ENCODE data around the gene HMX1. TPM values are rescaled to one million over a fixed set of nuclear protein-coding genes. Genes with fewer than 3 reads are reported as not detected.

The HMX1 gene
- total RNA-seq, 2 experiments from 2014 or later, result not detected

DNA sequence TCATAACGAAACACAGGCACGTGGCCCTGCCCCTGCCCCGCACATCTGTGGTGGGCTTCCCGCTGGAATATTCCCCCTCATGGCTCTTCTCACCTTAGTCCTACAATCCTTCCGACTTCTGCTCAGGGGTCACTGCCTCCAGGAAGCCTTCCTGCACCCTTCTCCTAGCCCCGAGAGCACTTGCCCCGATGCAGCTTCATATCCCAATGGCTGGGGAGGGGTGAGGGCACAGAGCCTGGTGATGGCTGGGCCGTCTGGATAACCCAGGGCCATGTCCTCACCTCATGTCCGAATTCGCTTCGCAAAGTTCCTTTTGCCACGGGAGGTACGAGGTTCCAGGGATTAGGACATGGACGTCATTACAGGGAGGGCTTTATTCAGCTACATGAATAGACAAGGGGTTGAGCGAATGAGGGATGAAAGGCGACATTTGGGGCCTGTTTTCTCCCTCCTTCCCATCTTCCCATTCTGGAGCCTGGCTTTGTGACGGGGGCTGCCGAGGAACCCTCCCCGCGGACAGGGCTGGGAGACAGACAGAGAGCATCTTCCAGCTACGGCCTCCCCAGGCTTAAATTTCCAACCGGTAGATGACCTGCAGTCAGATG, 35.5 kb upstream of the HMX1 start:
- ChIA-PET CTCF (no interaction called here), POLR2A (no interaction called here)
- H3K4me3 Mint-ChIP-seq, result no peak overlapping the region
- no peak overlapping the region for H3K27ac Mint-ChIP-seq
- H3K4me1 Mint-ChIP-seq (ENCODE audit: low read depth), result no peaks in the 10 kb centered on the region
- H3K9me3 Mint-ChIP-seq, result peaks cover under 1% of the 10 kb centered on the region
- no peak for DNase-seq
- no peaks in the 10 kb centered on the region for H3K36me3 Mint-ChIP-seq
- no peaks in the 10 kb centered on the region for H3K27me3 Mint-ChIP-seq
- intact Hi-C loops (cut with micrococcal nuclease), result no loop called here

DNA sequence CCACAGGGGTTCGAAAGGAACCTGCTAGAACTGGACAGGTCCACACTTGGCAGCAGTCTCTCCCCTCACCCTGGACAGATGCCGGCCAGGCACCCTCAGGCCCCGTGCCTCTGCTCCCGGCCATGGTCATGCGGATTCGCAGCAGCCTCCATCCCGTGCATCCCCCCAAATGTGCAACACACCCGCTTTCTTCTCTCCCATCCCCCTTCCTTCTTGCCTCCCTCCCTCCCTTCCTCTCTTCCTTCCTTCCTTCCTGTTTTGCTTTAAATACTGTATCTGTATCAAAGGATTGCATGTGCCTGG, 35.0 kb upstream of the HMX1 start:
- Mint-ChIP-seq H3K36me3 (no peaks in the 10 kb centered on the region), H3K27me3 (no peaks in the 10 kb centered on the region), H3K4me3 (no peak overlapping the region), H3K27ac (no peak overlapping the region), H3K9me3 (peaks cover 6% of the 10 kb centered on the region), H3K4me1 (ENCODE audit: low read depth) (no peaks in the 10 kb centered on the region)
- POLR2A ChIA-PET, result no interaction called here
- CTCF ChIA-PET, result interaction anchor here (1.5 kb wide), 1 partner anchor 11 kb away, joined by 3 read pairs; no protein-coding TSS in a partner anchor
- intact Hi-C loops (cut with micrococcal nuclease), result no loop called here
- DNase-seq, result no peak

DNA sequence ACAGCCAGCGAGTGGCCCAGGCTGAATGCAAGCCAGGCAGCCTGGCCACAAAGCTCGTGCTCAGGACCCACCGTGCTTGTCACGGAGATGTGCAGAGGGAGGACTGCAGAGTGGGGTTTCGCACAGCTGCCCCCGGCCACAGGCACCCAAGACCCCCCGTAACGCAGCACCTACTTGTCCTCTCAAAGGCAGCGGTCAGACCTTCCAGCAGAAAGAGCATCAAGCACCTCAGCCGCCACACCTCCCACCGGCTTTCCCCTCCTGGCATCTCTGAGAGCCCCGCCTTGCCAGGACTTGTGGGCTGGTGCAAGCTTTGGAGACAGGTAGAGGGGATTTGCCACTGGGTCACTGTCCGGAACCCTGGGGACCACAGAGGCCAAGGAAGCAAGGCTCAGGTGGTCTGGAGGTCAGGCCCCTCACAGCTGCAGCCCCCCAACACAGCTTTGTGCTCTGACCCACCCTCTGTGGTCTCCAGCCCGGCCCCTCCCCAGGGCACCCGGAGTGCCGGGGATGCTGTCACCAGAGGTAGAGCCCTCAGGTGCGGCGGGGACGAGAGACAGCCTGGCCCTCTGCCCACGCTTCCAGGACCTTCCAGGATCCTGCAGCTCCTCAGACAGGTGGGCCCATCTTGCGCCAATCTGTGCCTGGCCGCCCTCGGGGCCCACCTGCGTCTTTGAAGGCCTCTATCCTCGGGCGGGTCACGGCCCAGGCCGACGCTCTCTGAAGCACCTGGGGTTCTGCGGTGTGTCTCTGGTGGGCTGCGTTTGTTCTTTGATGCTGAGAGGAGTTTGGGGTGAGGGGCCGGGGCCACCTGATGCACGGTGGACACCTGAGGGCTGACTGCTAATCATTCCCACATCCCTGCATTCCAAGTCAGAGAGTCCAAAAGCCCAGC, 34.4 kb upstream of the HMX1 start:
- ChIA-PET CTCF (interaction anchor here (1.5 kb wide), 1 partner anchor 12 kb away, joined by 3 read pairs; no protein-coding TSS in a partner anchor), POLR2A (no interaction called here)
- Mint-ChIP-seq H3K27me3 (no peaks in the 10 kb centered on the region), H3K4me3 (no peak overlapping the region), H3K36me3 (no peaks in the 10 kb centered on the region), H3K4me1 (ENCODE audit: low read depth) (no peaks in the 10 kb centered on the region), H3K9me3 (peaks cover 12% of the 10 kb centered on the region), H3K27ac (no peak overlapping the region)
- intact Hi-C loops (cut with micrococcal nuclease), result no loop called here
- DNase-seq, result no peak

- CTCF ChIA-PET, result interaction anchor here (1.5 kb wide), 1 partner anchor 13 kb away, joined by 3 read pairs; no protein-coding TSS in a partner anchor
- POLR2A ChIA-PET, result no interaction called here
- intact Hi-C loops (cut with micrococcal nuclease), result no loop called here
- Mint-ChIP-seq H3K27me3 (no peaks in the 10 kb centered on the region), H3K36me3 (no peaks in the 10 kb centered on the region), H3K4me3 (no peak overlapping the region), H3K27ac (no peak overlapping the region), H3K4me1 (ENCODE audit: low read depth) (no peaks in the 10 kb centered on the region), H3K9me3 (peaks cover 14% of the 10 kb centered on the region)
- DNase-seq, result no peak
Measured at GRCh38 chr4:8905226-8905772, 33.7 kb upstream of the HMX1 start.

GRCh38 chr4:8904666-8905065, 33.0 kb upstream of the HMX1 start:
- no peak for DNase-seq
- ChIA-PET CTCF (no interaction called here), POLR2A (no interaction called here)
- intact Hi-C loops (cut with micrococcal nuclease), result no loop called here
- Mint-ChIP-seq H3K36me3 (no peaks in the 10 kb centered on the region), H3K4me3 (no peak overlapping the region), H3K27ac (no peak overlapping the region), H3K9me3 (peaks cover 14% of the 10 kb centered on the region), H3K27me3 (no peaks in the 10 kb centered on the region), H3K4me1 (ENCODE audit: low read depth) (no peaks in the 10 kb centered on the region)

- no peaks in the 10 kb centered on the region for H3K27me3 Mint-ChIP-seq
- POLR2A ChIA-PET, result no interaction called here
- DNase-seq, result no peak
- no peak overlapping the region for H3K4me3 Mint-ChIP-seq
- intact Hi-C loops (cut with micrococcal nuclease), result no loop called here
- H3K36me3 Mint-ChIP-seq, result no peaks in the 10 kb centered on the region
- CTCF ChIA-PET, result no interaction called here
- peaks cover 14% of the 10 kb centered on the region for H3K9me3 Mint-ChIP-seq
- H3K4me1 Mint-ChIP-seq (ENCODE audit: low read depth), result no peaks in the 10 kb centered on the region
- no peak overlapping the region for H3K27ac Mint-ChIP-seq
Measured at GRCh38 chr4:8904041-8904501, 32.4 kb upstream of the HMX1 start.

DNA sequence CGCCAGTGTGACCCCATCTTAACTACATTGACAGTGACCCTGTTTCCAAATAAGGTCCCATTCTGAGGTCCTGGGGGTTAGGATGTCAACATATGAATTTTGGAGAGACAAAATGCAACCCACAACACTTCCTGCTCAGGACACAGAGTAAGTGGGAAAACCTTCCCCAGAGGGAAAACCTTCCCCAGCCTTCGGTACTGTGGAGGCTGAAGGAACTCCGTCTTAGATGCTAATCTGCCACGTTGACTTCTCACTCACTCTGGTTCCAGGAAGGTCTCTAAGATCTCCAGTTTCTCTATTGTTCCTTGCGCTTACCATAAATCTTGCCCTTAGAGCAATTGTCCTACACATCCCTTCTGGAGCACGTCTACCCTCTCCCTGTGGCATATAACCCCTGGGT, 29.7 kb upstream of the HMX1 start:
- CTCF ChIA-PET, result no interaction called here
- intact Hi-C loops (cut with micrococcal nuclease), result no loop called here
- no peaks in the 10 kb centered on the region for H3K36me3 Mint-ChIP-seq
- H3K4me3 Mint-ChIP-seq, result no peak overlapping the region
- H3K9me3 Mint-ChIP-seq, result peaks cover 14% of the 10 kb centered on the region
- POLR2A ChIA-PET, result no interaction called here
- DNase-seq, result no peak
- no peak overlapping the region for H3K27ac Mint-ChIP-seq
- H3K27me3 Mint-ChIP-seq, result peaks cover 4% of the 10 kb centered on the region
- no peaks in the 10 kb centered on the region for H3K4me1 Mint-ChIP-seq (ENCODE audit: low read depth)

DNA sequence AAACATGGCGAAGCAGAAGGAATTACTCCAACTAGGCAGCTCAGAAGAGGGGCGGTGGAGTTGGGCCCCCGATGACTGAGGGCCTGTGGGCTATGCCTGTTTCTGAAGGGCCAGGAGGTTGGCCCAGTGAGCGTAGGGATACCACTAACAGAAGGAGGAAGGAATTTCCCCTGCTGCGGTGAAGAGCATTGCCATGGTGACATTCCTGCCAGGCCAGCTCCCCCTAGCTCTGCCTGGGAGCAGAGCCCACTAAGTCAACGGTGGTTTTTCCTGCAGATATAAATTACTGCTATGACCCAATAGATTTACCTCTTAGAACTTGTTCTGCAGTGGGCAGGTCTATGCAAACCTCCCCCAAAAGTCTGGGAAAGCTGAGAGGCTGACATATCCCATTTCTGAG, 28.9 kb upstream of the HMX1 start:
- Mint-ChIP-seq H3K9me3 (peaks cover 14% of the 10 kb centered on the region), H3K27me3 (peaks cover 4% of the 10 kb centered on the region), H3K4me1 (ENCODE audit: low read depth) (no peaks in the 10 kb centered on the region), H3K4me3 (no peak overlapping the region), H3K27ac (no peak overlapping the region), H3K36me3 (no peaks in the 10 kb centered on the region)
- POLR2A ChIA-PET, result no interaction called here
- CTCF ChIA-PET, result no interaction called here
- DNase-seq, result no peak
- intact Hi-C loops (cut with micrococcal nuclease), result no loop called here

DNA sequence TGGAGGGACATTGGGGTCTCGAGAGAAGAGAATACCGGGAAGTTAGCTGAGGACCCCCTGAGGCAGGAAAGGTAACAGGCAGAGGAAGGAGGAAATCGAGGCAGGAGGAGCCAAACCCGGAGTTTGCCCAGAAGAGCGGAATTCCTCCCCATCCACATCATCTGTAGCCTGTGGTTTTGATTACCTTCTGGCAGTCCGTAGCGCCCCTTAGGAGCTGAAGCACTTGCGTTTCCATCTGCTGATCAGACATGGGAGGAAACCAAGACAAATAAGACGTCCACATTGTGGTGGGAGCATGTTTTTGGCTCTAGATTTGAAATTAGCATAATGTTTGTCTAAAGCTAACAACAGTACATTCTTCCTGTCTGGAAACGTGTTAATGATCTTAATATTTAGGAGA, 26.8 kb upstream of the HMX1 start:
- Mint-ChIP-seq H3K4me3 (no peak overlapping the region), H3K27ac (no peak overlapping the region), H3K9me3 (peaks cover 14% of the 10 kb centered on the region), H3K27me3 (peaks cover 15% of the 10 kb centered on the region), H3K36me3 (no peaks in the 10 kb centered on the region), H3K4me1 (ENCODE audit: low read depth) (peaks cover 1% of the 10 kb centered on the region)
- intact Hi-C loops (cut with micrococcal nuclease), result no loop called here
- no peak for DNase-seq
- POLR2A ChIA-PET, result no interaction called here
- CTCF ChIA-PET, result interaction anchor here (0.9 kb wide), 1 partner anchor 19 kb away, joined by 3 read pairs; no protein-coding TSS in a partner anchor

DNA sequence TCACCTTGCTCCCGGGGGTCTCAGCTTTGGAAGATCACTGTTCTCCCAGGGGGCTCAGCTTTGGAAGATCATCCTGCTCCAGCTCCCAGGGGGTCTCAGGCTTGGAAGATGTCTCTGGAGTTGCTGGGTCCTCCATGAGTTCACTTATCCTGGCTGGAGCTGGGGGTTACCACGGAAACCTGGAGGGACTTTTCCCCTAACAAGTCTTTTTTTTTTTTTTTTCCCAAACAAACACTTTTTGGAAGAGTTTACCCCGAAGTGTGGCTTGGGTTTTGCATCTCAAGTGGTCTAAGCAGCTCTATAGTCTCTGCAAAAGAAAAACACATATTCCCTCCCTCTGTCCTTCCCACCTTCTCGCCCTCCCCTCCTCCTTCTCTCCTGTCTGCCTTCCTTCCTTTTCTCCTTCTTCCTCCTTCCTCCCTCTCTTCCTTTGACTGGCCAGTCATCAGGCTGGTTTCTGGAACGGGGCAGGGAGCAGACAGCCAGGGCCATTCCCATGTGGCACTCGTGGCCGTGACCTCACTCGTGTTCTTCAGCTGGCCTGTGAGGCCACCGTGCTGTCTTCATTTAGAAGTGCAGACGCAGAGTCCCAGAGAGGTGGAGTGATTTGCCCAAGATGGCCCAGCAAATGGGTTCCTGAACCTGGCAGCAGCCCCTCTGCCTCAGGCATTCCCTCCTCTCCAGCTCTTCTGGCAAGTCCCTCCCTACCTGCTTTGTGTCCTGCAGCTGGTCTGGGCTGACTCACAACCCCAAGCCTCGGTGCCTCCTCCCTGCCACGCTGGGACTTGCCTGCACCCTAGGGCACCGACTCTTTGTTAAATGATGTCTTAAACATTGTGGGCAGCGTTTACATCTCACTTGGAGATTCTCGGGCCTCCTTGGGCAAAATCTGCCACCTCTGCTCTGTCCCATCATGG, 25.9 kb upstream of the HMX1 start:
- ChIA-PET CTCF (no interaction called here), POLR2A (no interaction called here)
- H3K36me3 Mint-ChIP-seq, result no peaks in the 10 kb centered on the region
- DNase-seq, result no peak
- H3K4me3 Mint-ChIP-seq, result no peak overlapping the region
- intact Hi-C loops (cut with micrococcal nuclease), result no loop called here
- H3K27ac Mint-ChIP-seq, result no peak overlapping the region
- H3K27me3 Mint-ChIP-seq, result peaks cover 18% of the 10 kb centered on the region
- peaks cover 1% of the 10 kb centered on the region for H3K4me1 Mint-ChIP-seq (ENCODE audit: low read depth)
- peaks cover 14% of the 10 kb centered on the region for H3K9me3 Mint-ChIP-seq

- Mint-ChIP-seq H3K4me1 (ENCODE audit: low read depth) (peaks cover 1% of the 10 kb centered on the region), H3K36me3 (no peaks in the 10 kb centered on the region), H3K9me3 (peaks cover 7% of the 10 kb centered on the region), H3K27ac (no peak overlapping the region), H3K4me3 (no peak overlapping the region), H3K27me3 (peaks cover 21% of the 10 kb centered on the region)
- CTCF ChIA-PET, result interaction anchor here (1.5 kb wide), 1 partner anchor 10 kb away, joined by 3 read pairs; no protein-coding TSS in a partner anchor
- DNase-seq, result no peak
- POLR2A ChIA-PET, result no interaction called here
- intact Hi-C loops (cut with micrococcal nuclease), result no loop called here
Measured at GRCh38 chr4:8896506-8896905, 24.9 kb upstream of the HMX1 start.

GRCh38 chr4:8896071-8896470, 24.4 kb upstream of the HMX1 start:
- Mint-ChIP-seq H3K4me3 (no peak overlapping the region), H3K9me3 (peaks cover 3% of the 10 kb centered on the region), H3K27ac (no peak overlapping the region), H3K36me3 (no peaks in the 10 kb centered on the region), H3K27me3 (peaks cover 26% of the 10 kb centered on the region), H3K4me1 (ENCODE audit: low read depth) (peaks cover 1% of the 10 kb centered on the region)
- CTCF ChIA-PET, result interaction anchor here (1.5 kb wide), 1 partner anchor 9 kb away, joined by 3 read pairs; no protein-coding TSS in a partner anchor
- DNase-seq, result no peak
- intact Hi-C loops (cut with micrococcal nuclease), result no loop called here
- POLR2A ChIA-PET, result no interaction called here

Data from activated CD4-positive, alpha-beta memory T cell treated with anti-CD3 and anti-CD28 coated beads for 36 hours (primary cell).